HEK293 (cell line): ENCODE results near the gene DUSP16.
A peak's percentile ranks its signal among the peaks of the same experiment; 100 is the strongest.

Experiments
- BCL11B ChIP-seq: fragments of 450-650 bp; formaldehyde crosslinking; IDR thresholded peaks from 2 replicates; pipeline ENCODE4 v1.5.1; 2016; ENCODE audit warnings: low read depth, missing biosample characterization, missing genetic modification characterization
- GLI2 ChIP-seq: fragments of 450-650 bp; formaldehyde crosslinking; IDR thresholded peaks from 2 replicates; pipeline ENCODE4; 2017; ENCODE audit warnings: missing biosample characterization, missing genetic modification characterization, low read depth, borderline replicate concordance
- HOXD13 ChIP-seq: sonication (generic); formaldehyde crosslinking; IDR thresholded peaks from 2 replicates; pipeline ENCODE4 v1.8.0; 2022; ENCODE audit warnings: missing genetic modification reagents, borderline replicate concordance
- KLF16 ChIP-seq: fragments of 450-650 bp; formaldehyde crosslinking; IDR thresholded peaks from 2 replicates; pipeline ENCODE4 v1.5.1; 2017; ENCODE audit warnings: missing biosample characterization, missing genetic modification characterization
- KLF9 ChIP-seq: fragments of 450-650 bp; formaldehyde crosslinking; IDR thresholded peaks from 2 replicates; pipeline ENCODE4 v1.5.1; 2016; ENCODE audit warnings: missing biosample characterization, missing genetic modification characterization, low read depth
- SP7 ChIP-seq: fragments of 450-650 bp; formaldehyde crosslinking; IDR thresholded peaks from 2 replicates; pipeline ENCODE4 v1.5.1; 2016; ENCODE audit warnings: missing biosample characterization, missing genetic modification characterization
- ZBTB1 ChIP-seq: fragments of 450-650 bp; formaldehyde crosslinking; IDR thresholded peaks from 2 replicates; pipeline ENCODE4 v1.5.1; 2016; ENCODE audit warnings: missing biosample characterization, missing genetic modification characterization
- ZBTB44 ChIP-seq: fragments of 450-650 bp; IDR thresholded peaks from 2 replicates; pipeline ENCODE4 v1.5.1; 2018; ENCODE audit warnings: missing biosample characterization, mild to moderate bottlenecking, missing genetic modification characterization
- ZBTB48 ChIP-seq: fragments of 450-650 bp; formaldehyde crosslinking; IDR thresholded peaks from 2 replicates; pipeline ENCODE4 v1.5.1; 2016; ENCODE audit warnings: missing biosample characterization, missing genetic modification characterization
- ZFP41 ChIP-seq: fragments of 450-650 bp; formaldehyde crosslinking; IDR thresholded peaks from 2 replicates; pipeline ENCODE4 v1.5.1; 2016; ENCODE audit warnings: missing biosample characterization, missing genetic modification characterization, borderline replicate concordance
- ZNF146 ChIP-seq: fragments of 450-650 bp; formaldehyde crosslinking; IDR thresholded peaks from 2 replicates; pipeline ENCODE4 v1.5.1; 2016; ENCODE audit warnings: missing biosample characterization, missing genetic modification characterization
- ZNF174 ChIP-seq: fragments of 450-650 bp; formaldehyde crosslinking; IDR thresholded peaks from 2 replicates; pipeline ENCODE4 v1.5.0; 2017; ENCODE audit warnings: missing biosample characterization, mild to moderate bottlenecking, missing genetic modification characterization
- ZNF175 ChIP-seq: fragments of 450-650 bp; formaldehyde crosslinking; IDR thresholded peaks from 2 replicates; pipeline ENCODE4 v1.5.1; 2016; ENCODE audit warnings: missing biosample characterization, missing genetic modification characterization
- ZNF18 ChIP-seq: fragments of 450-650 bp; formaldehyde crosslinking; IDR thresholded peaks from 2 replicates; pipeline ENCODE4 v1.5.1; 2016; ENCODE audit warnings: missing biosample characterization, missing genetic modification characterization
- ZNF292 ChIP-seq: fragments of 450-650 bp; formaldehyde crosslinking; IDR thresholded peaks from 2 replicates; pipeline ENCODE4 v1.5.1; 2016; ENCODE audit warnings: low read depth, missing biosample characterization, missing genetic modification characterization, borderline replicate concordance
- ZNF302 ChIP-seq: fragments of 450-650 bp; formaldehyde crosslinking; IDR thresholded peaks from 2 replicates; pipeline ENCODE4 v1.5.1; 2016; ENCODE audit warnings: missing biosample characterization, missing genetic modification characterization, low read depth
- ZNF416 ChIP-seq: fragments of 450-650 bp; formaldehyde crosslinking; IDR thresholded peaks from 2 replicates; pipeline ENCODE4 v1.5.1; 2016; ENCODE audit warnings: missing biosample characterization, missing genetic modification characterization
- ZNF501 ChIP-seq: fragments of 450-650 bp; formaldehyde crosslinking; IDR thresholded peaks from 2 replicates; pipeline ENCODE4 v1.5.1; 2016; ENCODE audit warnings: missing biosample characterization, missing genetic modification characterization
- ZNF530 ChIP-seq: fragments of 450-650 bp; formaldehyde crosslinking; IDR thresholded peaks from 2 replicates; pipeline ENCODE4 v1.5.1; 2016; ENCODE audit warnings: low read depth, missing biosample characterization, missing genetic modification characterization
- ZNF558 ChIP-seq: fragments of 450-650 bp; formaldehyde crosslinking; IDR thresholded peaks from 2 replicates; pipeline ENCODE4 v1.5.1; 2016; ENCODE audit warnings: missing biosample characterization, missing genetic modification characterization
- ZNF561 ChIP-seq: fragments of 450-650 bp; IDR thresholded peaks from 2 replicates; pipeline ENCODE4 v1.5.1; 2018; ENCODE audit warnings: missing biosample characterization, missing genetic modification characterization, borderline replicate concordance
- ZNF580 ChIP-seq: fragments of 450-650 bp; formaldehyde crosslinking; IDR thresholded peaks from 2 replicates; pipeline ENCODE4 v1.5.1; 2016; ENCODE audit warnings: missing biosample characterization, missing genetic modification characterization
- ZNF704 ChIP-seq: fragments of 450-650 bp; formaldehyde crosslinking; IDR thresholded peaks from 2 replicates; pipeline ENCODE4 v1.5.1; 2016; ENCODE audit warnings: missing biosample characterization, missing genetic modification characterization
- ZNF830 ChIP-seq: fragments of 450-650 bp; IDR thresholded peaks from 2 replicates; pipeline ENCODE4 v1.5.0; 2018; ENCODE audit warnings: missing biosample characterization, missing genetic modification characterization, low read depth, mild to moderate bottlenecking, moderate library complexity
- TF ChIP-seq, protein P1 (sequence below): fragments of 450-650 bp; formaldehyde crosslinking; IDR thresholded peaks from 2 replicates; pipeline ENCODE4 v1.5.1; 2016; ENCODE audit warnings: missing biosample characterization, missing genetic modification characterization
- TF ChIP-seq, protein P2 (sequence below): fragments of 450-650 bp; formaldehyde crosslinking; IDR thresholded peaks from 2 replicates; pipeline ENCODE4 v1.5.1; 2017; ENCODE audit warnings: missing biosample characterization, missing genetic modification characterization
- TF ChIP-seq, protein P3 (sequence below): fragments of 450-650 bp; formaldehyde crosslinking; IDR thresholded peaks from 2 replicates; pipeline ENCODE4 v1.5.1; 2017; ENCODE audit warnings: missing biosample characterization, mild to moderate bottlenecking, missing genetic modification characterization, moderate library complexity
- TF ChIP-seq, protein P4 (sequence below): fragments of 450-650 bp; formaldehyde crosslinking; optimal IDR thresholded peaks from 2 replicates; pipeline ENCODE3; 2016; ENCODE audit warnings: missing biosample characterization, mild to moderate bottlenecking, missing genetic modification characterization

Gene DUSP16

GRCh38 chr12:12562585-12563261, at the start of gene DUSP16 (continued):
- TF ChIP-seq, protein P1, sequence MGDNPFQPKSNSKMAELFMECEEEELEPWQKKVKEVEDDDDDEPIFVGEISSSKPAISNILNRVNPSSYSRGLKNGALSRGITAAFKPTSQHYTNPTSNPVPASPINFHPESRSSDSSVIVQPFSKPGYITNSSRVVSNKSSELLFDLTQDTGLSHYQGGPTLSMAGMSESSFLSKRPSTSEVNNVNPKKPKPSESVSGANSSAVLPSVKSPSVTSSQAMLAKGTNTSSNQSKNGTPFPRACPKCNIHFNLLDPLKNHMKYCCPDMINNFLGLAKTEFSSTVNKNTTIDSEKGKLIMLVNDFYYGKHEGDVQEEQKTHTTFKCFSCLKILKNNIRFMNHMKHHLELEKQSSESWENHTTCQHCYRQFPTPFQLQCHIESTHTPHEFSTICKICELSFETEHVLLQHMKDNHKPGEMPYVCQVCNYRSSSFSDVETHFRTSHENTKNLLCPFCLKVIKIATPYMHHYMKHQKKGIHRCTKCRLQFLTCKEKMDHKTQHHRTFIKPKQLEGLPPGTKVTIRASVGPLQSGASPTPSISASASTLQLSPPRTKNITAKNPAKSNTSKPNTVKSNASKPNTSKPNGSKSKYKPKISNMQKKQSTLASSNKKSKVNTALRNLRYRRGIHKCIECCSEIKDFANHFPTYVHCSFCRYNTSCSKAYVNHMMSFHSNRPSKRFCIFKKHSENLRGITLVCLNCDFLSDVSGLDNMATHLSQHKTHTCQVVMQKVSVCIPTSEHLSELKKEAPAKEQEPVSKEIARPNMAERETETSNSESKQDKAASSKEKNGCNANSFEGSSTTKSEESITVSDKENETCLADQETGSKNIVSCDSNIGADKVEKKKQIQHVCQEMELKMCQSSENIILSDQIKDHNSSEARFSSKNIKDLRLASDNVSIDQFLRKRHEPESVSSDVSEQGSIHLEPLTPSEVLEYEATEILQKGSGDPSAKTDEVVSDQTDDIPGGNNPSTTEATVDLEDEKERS (tag by site-specific recombination), result no peak
- TF ChIP-seq ZBTB1 (no peak), ZBTB44 (tag by site-specific recombination) (peak; percentile 22; the same call in 1 of the 2 replicates), KLF16 (no peak), ZNF146 (tag by site-specific recombination) (no peak), GLI2 (tag by site-specific recombination) (no peak), ZFP41 (tag by site-specific recombination) (no peak), ZNF174 (tag by site-specific recombination) (no peak), ZNF18 (tag by site-specific recombination) (no peak), ZNF830 (tag by site-specific recombination) (no peak), BCL11B (no peak), ZNF530 (no peak), ZNF292 (tag by site-specific recombination) (no peak), ZNF416 (tag by site-specific recombination) (no peak), ZNF558 (no peak), ZNF501 (tag by site-specific recombination) (no peak), ZNF704 (tag by site-specific recombination) (no peak), ZNF302 (tag by site-specific recombination) (no peak), KLF9 (tag by site-specific recombination) (peak; percentile 45; the same call in 1 of the 2 replicates), ZBTB48 (tag by site-specific recombination) (0 out of 2 replicates have a peak, but pooled peaks have one; percentile 16), ZNF561 (no peak), SP7 (no peak), HOXD13 (CRISPR knock-in tag) (no peak), ZNF580 (tag by site-specific recombination) (no peak), ZNF175 (no peak)
- TF ChIP-seq, protein P2, sequence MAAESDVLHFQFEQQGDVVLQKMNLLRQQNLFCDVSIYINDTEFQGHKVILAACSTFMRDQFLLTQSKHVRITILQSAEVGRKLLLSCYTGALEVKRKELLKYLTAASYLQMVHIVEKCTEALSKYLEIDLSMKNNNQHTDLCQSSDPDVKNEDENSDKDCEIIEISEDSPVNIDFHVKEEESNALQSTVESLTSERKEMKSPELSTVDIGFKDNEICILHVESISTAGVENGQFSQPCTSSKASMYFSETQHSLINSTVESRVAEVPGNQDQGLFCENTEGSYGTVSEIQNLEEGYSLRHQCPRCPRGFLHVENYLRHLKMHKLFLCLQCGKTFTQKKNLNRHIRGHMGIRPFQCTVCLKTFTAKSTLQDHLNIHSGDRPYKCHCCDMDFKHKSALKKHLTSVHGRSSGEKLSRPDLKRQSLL (tag by site-specific recombination), result no peak
- TF ChIP-seq, protein P3, sequence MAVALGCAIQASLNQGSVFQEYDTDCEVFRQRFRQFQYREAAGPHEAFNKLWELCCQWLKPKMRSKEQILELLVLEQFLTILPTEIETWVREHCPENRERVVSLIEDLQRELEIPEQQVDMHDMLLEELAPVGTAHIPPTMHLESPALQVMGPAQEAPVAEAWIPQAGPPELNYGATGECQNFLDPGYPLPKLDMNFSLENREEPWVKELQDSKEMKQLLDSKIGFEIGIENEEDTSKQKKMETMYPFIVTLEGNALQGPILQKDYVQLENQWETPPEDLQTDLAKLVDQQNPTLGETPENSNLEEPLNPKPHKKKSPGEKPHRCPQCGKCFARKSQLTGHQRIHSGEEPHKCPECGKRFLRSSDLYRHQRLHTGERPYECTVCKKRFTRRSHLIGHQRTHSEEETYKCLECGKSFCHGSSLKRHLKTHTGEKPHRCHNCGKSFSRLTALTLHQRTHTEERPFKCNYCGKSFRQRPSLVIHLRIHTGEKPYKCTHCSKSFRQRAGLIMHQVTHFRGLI (tag by site-specific recombination), result no peak
- TF ChIP-seq, protein P4, sequence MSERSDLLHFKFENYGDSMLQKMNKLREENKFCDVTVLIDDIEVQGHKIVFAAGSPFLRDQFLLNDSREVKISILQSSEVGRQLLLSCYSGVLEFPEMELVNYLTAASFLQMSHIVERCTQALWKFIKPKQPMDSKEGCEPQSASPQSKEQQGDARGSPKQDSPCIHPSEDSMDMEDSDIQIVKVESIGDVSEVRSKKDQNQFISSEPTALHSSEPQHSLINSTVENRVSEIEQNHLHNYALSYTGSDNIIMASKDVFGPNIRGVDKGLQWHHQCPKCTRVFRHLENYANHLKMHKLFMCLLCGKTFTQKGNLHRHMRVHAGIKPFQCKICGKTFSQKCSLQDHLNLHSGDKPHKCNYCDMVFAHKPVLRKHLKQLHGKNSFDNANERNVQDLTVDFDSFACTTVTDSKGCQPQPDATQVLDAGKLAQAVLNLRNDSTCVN (tag by site-specific recombination), result peak; percentile 84
